Omental fat pad (tissue), 4 donors: ENCODE data around the gene DTX2. TPM values are rescaled to one million over a fixed set of nuclear protein-coding genes. Genes with fewer than 3 reads are reported as not detected.
"Not testable (repeated sequence)": the region's sequence is repeated elsewhere in the genome, so short reads cannot be mapped to it uniquely, and the experiment has no call there.

ENCODE experiments used
- ATAC-seq: fragments of 150-250 bp; one replicate; pipeline ENCODE4 v1.9.1; 2016; ENCODE audit warnings: mild to moderate bottlenecking, moderate library complexity; ENCODE audit not compliant: low FRiP score
- DNase-seq: peaks from one replicate; pipeline ENCODE4 v3.0.0-alpha.2; 2019; ENCODE audit warnings: low spot score
- total RNA-seq, 4 donors: library from RNA; depleted of rRNA; stranded (reverse); fragments of >200 nt; gene quantifications; one replicate each; pipeline ENCODE4 v1.1.0, GENCODE V29; 2016
- TF ChIP-seq, protein P1 (sequence below), 3 donors: fragments of 450-650 bp; IDR thresholded peaks; one replicate each; pipeline ENCODE4 v1.5.1; 2016 to 2017; ENCODE audit warnings: antibody characterized with exemption in 3 of 3, mild to moderate bottlenecking in 3 of 3, moderate library complexity in 2 of 3

The DTX2 gene
- total RNA-seq, 4 donors from 2014 or later, result 15.1 to 32.2 (median 22.1) TPM

GRCh38 chr7:76505168-76506080, 43.9 kb downstream of the DTX2 start:
- peak; percentile 57 for ATAC-seq

DNA sequence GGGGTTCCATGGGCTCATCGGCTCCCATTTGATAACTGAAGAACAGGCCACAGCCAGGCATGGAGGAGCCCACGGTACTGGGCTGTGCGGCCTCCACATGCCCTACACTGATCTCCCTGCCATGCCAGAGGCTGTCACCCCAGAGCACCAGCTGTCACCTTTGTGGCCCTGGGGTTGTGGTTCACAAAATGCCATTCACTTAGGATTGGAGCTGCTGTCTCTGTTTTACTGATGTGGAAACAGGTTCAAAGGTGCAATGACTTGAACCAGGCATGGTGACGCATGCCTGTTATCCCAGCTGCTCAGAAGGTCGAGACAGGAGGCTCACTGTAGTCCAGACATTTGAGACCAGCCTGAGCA, 44.6 kb downstream of the DTX2 start:
- no peak for ATAC-seq
- TF ChIP-seq, protein P1, sequence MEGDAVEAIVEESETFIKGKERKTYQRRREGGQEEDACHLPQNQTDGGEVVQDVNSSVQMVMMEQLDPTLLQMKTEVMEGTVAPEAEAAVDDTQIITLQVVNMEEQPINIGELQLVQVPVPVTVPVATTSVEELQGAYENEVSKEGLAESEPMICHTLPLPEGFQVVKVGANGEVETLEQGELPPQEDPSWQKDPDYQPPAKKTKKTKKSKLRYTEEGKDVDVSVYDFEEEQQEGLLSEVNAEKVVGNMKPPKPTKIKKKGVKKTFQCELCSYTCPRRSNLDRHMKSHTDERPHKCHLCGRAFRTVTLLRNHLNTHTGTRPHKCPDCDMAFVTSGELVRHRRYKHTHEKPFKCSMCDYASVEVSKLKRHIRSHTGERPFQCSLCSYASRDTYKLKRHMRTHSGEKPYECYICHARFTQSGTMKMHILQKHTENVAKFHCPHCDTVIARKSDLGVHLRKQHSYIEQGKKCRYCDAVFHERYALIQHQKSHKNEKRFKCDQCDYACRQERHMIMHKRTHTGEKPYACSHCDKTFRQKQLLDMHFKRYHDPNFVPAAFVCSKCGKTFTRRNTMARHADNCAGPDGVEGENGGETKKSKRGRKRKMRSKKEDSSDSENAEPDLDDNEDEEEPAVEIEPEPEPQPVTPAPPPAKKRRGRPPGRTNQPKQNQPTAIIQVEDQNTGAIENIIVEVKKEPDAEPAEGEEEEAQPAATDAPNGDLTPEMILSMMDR (IDR thresholded peaks at IDR 0.05), result no peak
- no peak for DNase-seq

More at GRCh38 chr7:76505168-76506080, 43.9 kb downstream of the DTX2 start:
- TF ChIP-seq, protein P1 (IDR thresholded peaks at IDR 0.05), result no peak
- DNase-seq, result no peak

DNA sequence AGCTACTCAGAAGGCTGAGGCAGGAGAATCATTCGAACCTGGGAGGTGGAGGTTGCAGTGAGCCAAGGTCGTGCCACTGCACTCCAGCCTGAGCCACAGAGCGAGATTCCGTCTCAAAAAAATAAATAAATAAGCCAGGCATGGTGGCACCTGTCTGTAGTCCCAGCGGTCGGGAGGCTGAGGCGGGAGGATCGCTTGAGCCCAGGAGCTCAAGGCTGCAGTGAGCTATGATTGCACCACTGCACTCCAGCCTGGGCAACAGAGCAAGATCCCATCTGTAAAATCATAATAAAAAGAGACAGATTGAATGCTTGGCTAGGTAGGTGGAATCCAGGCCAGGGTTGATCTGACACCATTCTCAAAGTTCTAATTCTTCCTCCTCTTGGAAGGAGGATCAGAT, 45.1 kb downstream of the DTX2 start:
- not testable (repeated sequence) for DNase-seq, ATAC-seq

DNA sequence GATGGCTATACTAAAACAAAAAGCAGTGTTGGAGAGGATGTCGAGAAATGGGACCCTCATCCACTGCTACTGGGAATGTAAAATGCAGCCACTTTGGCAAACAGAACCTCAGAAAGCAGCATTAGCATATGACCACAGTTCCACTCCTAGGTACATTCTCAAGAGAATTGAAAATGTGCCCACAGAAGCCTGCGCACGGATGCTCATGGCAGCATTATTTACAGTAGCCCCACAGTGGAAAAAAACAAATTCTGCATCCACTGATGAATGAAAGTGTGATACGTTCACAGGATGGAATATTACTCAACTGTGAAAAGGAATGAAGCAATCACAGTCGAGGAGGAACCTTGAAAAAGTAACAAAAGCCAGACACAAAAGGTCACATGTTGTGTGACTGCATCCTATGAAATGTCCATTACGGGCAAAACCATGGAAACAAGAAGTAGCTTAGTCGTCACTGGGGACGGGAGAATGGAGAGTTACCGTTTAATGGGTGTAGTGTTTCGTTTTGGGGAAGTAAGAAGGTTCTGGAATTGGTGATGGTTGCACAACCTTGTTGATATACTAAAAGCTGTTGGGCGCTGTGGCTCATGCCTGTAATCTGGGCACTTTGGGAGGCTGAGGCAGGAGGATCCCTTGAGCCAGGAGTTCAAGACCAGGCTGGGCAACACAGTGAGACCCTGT, 46.4 kb downstream of the DTX2 start:
- TF ChIP-seq, protein P1 (IDR thresholded peaks at IDR 0.05), result no peak
- ATAC-seq (no peak), DNase-seq (no peak)

- no peak for DNase-seq
- ATAC-seq, result peak; percentile 37
These were observed 48.7 kb downstream of the DTX2 start, which contains the start of gene UPK3B for GRCh38 chr7:76509931-76510877. TSS of gene UPK3B (plus strand) at chr7:76510552. CDS start at chr7:76510653, 101 bp downstream.

DNA sequence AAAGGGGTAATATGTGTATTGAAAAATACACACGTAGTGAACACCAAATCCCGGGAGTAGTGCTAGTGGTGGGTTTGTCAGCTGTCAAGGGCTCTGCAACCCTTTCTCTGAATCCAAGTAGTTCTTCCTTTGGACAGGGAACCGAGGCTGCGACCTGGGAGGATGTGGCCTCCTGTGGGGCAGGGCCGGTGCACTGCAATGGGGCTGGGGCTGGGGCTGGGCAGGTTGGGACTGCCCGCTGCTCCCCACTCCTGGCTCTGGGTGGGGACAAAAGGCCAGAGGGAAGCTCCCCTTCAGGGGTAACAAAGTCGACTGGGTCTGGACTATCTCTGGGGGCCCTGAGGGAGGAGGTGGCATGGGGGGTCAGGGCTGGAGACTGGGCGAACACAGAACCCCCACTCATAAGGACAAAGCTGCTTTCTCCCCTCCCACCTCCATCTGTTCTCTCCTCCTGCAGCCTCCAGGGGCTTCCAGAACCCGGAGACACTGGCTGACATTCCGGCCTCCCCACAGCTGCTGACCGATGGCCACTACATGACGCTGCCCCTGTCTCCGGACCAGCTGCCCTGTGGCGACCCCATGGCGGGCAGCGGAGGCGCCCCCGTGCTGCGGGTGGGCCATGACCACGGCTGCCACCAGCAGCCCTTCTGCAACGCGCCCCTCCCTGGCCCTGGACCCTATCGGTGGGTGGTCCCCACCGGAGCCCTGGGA, 49.8 kb downstream of the DTX2 start:
- ATAC-seq, DNase-seq: not testable (repeated sequence)

More at GRCh38 chr7:76509931-76510877, 48.7 kb downstream of the DTX2 start, which contains the start of gene UPK3B:
- TF ChIP-seq, protein P1 (IDR thresholded peaks at IDR 0.05), result no peak

DNA sequence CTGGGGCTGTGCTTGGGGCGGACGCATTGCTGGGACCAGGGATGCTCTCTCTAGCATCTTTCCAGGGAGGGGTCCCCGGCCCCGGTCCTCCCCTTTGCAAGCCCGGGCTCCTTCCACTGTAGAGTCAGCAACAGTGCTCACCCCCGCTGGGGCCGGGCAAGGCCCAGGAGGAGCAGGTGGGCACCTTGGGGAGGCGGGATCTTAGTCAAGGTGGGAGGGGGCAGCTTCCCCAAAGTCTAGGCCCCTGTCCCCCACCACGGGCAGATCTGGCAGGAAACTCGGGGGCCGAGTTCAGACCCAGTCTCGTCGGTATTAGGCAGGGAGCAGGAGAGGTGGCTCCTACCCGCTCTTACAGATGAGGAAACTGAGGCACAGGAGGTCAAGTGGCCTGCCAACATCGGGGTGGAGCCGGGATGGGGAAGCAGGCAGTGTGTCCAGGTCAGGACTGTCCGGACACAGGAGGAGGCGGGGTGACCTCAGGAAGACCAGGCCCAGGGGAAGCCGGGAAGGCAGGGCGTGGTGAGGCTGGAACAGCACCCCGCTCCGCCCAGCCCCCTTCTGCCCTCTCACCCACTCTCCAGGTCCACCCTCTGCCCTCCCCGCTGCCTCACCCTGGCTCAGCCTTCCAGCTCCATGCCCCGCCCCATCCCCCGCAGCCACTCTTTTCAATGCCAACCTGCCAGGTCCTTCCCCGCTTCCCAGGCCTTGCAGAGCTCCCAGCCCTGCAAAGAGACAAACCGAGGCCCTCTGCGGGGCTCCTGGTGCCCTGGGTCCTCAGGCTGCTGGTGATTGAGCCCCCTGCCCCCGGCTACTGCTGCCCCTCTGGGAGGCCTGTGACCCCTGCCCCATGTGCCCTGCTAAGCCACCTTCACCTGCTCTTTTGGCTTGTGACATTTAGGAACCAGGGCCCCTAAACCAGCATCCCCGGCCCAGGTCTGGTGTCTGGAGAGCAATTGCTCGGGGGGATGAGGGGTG, 50.7 kb downstream of the DTX2 start:
- DNase-seq, result not testable (repeated sequence)
- peak; percentile 74 for ATAC-seq
